H1 (cell line): ENCODE data around the gene LGALSL.

Experiments used
- EP300 ChIP-seq, 2 experiments: IDR thresholded peaks; 1 replicate in 1 of 2; 2 replicates in 1 of 2; pipeline ENCODE4 v1.6.1; 2011 to 2012; ENCODE audit warnings: low read depth in 2 of 2, low read length in 2 of 2, mild to moderate bottlenecking in 2 of 2, borderline replicate concordance in 1 of 2, inconsistent platforms in 1 of 2, moderate library complexity in 1 of 2
- TCF12 ChIP-seq: IDR thresholded peaks from 2 replicates; pipeline ENCODE4 v1.6.1; 2011; ENCODE audit warnings: low read depth, mild to moderate bottlenecking, low read length

DNA sequence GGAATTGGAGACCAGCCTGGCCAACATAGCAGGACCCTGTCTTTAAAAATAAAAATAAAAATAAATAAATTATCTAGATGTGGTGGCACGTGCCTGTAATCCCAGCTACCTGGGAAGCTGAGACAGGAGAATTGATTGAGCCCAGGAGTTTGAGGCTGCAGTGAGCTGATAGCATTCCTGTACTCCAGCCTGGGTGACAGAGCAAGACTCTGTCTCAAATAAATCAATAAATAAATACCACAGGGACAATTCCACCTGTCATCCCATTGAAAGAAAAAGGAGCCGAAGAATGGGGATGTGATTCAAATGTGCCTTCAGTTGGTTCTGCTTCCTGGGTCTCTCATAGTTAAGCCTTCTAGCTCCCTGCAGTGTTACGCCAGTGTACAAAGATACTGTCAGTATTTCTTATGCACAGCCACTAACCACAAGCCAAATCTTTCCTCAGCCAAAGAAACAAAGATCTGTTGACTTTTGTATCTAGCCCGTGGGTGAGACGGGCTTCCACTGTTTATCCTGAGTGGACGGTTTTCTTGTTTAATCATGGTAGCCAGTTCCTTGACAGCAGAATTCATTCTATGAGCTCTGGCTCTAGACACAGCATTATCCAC, 12.6 kb downstream of the LGALSL start:
- no peak for TF ChIP-seq EP300 (IDR thresholded peaks at IDR 0.05; ENCODE audit: borderline replicate concordance in 1 of 2, low read depth in 2 of 2, low read length in 2 of 2)
- no peak for TF ChIP-seq TCF12
